GM19468 (cell line): Measurements from ENCODE around the gene FOXF2.

Experiments used
- ATAC-seq: cut with Tn5 transposase; IDR thresholded peaks from one replicate; pipeline ENCODE4 v1.9.1; 2021; ENCODE audit warnings: mild to moderate bottlenecking, moderate library complexity, moderate number of reproducible peaks; ENCODE audit not compliant: unreplicated experiment; ENCODE audit errors: extremely low read depth

The FOXF2 gene

DNA sequence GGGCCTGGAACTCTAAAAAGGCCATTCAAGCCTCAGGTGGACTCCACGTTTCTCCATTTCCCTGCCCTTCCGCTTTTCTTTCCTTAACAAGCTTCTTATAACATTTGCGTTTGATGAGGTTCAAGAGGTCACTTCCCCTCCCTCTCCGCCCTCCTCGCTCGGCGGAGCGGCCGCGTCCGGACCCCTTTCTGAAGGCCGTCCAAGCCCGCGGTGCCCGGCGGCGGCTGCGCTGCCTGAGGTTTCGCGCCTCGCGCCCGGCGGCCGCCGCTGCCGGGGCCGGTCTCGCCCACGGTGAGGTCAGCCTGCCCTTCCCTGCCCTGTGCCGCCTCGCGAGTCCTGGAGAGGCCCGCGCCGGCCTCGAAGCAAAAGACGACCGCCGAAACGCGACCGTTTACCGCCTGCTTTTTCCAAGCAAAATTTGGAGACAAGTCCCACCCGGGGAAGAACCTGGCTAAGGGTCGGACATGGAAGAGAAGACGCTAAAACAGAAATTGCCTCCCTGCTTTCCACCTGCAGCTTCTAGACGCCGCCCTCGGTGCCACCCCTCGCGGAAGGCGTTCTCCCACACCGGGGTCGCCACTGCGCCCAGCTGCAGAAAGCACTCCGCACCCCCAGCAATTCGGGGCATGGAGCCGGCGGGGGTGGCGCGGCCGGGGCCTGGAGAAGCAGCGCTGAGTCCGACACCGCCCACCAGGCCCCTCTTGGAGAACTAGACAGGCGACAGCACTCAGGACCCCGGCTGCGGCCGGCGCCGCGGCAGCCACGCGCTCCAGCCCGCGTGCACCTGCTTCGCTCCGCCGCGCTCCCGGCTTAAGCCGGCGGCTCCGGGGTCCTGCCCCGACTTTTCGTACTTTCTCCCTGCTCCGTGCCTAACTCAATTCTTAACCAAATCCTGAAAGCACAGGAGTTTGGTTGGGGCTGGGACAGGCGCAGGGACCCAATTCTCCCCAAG lies 11.0 kb upstream of the FOXF2 start:
- no peak for ATAC-seq

DNA sequence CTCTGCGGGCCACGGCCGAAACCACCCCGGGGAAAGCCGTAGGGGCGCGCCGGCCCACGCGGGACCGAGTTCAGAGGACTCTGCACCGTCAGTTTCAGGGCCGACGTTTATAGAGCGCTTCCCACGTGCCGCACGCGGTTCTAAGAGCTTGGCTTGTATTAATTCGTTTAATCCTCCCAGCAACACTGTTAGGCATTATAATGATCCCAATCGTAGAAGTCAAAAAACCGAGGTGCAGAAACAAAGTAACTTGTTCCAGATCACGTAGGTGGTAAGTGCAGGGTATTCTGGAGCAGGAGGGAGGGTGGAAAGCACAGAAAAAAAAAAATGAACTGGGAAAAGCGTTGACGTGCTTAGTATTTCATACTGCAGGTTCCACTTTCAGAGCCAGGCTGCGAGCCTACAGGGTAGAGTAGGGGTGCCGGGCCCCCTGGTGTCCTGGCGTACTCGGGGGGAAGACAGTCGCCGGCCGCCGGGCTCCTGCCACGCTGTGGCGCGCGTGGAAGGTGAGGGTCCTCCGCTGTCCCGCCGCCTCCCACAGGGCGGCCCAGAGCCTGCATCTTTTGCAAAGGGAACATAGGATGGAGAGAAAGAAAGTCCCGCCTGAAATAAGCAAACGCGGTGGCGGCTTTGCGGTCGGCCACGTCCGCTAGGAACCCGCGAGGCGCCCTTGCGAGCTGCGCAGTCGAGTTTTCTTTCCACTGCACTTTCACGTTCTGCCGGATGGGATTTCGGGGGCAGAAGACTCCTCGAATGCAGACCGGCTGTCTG lies 10.2 kb upstream of the FOXF2 start:
- ATAC-seq: no peak

DNA sequence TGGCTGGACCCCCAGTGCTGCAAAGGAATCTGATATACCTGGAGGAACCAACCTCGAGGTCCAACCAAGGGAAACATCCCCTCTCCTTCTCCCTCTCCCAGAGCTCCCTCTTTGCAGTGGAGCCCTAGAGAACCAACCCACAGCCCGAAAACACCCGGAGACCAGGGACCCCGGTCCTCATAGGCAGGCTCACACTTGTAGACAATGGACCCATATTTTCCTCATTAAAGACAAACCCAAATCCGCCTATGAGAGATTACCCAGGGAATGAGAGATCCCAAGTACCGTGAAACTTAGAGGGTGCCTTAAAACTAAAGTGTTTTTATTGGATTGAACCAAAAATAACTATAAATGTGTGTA lies 9.6 kb upstream of the FOXF2 start:
- no peak for ATAC-seq

DNA sequence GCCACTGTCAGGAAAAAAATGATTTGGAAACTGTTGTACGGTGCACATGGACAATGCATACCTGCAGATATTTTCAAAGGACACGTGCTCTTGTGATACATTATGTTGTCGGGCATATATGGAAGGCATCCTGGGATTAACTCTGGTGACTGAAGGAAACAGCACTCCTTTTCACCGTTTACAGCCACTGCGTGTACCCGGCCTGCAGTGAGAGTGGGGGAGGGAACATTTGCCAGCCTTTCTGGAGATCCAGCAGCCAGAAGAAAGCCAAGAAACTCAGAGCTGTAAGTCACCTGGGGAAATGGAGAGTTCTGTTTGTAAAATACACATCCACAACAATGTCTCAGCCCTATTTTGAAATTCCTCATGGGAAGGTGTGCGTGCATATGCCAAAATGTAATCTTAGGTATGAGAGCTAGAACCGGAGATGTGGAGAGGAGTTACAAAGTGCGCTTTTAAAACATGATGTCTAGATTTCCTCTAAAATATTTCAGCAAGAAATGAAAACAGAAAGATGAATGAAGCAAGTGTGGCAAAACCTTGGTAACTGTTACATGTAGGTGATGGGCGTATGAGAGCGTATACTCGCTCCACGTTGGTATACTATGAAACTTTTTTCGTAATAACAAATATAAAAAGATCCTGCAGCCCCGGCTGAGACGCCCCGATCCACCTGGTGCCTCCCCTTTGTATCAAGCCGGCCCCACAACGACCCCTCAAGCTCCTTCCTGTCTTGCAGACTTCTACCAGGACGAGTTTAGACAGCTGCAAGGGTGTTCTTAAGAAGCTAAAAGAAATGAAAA lies 8.6 kb upstream of the FOXF2 start:
- ATAC-seq: no peak

DNA sequence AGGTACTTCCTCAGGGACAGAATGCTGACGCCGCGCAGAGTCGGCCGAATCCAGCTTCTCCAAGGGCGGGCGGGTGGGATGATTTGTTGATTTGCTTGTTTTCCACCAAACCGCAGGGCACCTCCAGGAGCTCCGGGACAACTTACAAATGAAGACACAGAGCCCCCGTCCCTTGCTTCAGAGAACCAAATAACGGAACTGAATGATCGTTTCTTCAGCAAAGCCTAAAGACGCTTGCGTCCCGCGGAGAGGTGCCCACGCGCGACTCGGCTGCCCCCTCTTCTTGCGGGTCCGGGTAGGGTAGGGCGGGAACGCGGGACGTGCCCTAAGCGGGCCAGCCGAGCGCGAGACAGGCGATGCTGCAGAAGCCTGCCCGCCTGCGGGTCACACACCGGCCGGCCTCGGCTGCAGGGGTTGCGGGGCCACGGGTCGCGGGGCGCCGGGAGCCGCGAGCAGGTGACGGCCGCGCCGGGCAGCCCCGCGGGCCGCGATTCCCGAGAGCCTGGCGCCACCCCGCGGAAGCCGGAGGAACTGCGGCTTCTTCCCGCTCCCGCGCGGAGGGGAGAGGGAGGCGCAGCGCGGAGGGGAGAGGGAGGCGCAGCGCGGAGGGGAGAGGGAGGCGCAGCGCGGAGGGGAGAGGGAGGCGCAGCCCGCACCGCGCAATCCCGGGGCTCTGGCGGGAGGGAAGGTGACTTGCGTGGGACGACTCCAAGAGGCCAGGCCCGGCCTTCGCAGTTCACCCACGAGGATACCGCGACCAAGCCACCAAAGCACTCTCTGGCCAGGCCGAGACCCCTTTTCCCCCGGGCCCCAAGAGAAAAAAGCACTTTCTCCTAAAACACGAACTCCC lies 7.7 kb upstream of the FOXF2 start:
- no peak for ATAC-seq

DNA sequence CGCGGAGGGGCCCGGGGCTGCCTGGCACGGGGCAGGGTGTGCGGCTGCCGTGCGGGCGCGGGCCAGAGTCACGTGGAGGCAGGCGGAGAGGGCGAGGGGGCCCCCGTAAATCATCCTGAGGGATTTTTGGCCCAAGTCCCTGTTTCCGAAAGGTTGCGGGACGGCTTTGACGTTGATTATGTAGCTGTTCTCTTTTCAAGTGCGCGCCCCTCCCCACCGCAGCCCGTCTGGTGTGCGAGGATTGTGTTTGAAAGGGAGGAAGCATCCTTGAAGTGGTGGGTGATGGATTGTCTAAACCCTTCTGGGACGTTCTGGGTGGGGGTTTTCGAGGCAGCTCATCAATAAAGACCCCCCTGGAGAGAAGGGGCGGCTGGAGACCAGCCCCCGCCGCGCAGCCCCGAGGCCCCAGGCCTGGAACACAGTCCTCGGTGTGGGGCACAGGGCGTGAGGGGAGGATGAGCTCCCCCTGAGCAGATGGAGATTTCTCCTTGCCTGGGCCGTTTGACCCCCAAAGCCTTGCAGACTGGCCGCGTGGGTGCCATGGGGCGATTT lies 7.0 kb upstream of the FOXF2 start:
- no peak for ATAC-seq

DNA sequence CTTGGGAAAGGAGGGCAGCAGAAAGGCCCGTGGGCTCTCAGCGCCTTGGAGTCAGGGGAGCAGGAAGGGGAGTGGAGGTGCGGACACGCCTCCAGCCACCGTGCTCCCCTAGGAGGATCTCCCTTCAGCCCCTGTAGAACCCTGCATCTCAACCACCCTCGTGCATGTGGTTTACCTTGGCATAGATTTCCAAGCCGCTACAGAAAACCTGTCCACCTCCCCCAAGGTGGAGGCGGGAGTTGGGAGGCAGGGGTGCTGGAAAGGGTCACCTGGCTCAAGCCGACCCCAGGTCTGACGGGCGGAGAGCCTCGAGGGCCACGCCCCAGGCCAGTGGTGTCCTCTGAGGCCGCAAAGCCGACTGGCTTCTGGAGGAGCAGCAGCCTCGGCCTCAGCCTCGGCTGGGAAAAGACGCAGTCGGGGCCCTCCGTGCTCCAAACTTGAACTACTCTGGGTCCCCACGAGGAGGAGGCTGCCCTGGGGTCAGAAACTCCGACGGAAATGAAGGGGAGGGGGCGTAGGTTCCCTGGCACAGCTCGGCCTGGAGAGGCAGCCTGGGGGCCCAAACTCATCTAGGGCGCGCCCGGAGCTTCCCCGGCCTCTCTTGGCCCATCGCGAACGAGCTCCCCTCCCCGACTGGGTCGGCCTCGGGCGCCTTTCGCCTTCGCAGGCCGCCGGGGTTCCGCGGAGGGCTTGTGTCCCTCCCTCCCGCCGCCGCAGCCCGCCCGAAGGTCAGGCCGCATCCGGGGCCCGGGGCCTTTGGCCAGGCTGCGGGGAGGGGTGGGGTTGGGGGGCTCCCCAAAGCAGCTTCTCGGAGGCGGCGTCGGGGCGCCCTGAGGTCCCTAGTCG lies 6.3 kb upstream of the FOXF2 start:
- ATAC-seq: no peak

DNA sequence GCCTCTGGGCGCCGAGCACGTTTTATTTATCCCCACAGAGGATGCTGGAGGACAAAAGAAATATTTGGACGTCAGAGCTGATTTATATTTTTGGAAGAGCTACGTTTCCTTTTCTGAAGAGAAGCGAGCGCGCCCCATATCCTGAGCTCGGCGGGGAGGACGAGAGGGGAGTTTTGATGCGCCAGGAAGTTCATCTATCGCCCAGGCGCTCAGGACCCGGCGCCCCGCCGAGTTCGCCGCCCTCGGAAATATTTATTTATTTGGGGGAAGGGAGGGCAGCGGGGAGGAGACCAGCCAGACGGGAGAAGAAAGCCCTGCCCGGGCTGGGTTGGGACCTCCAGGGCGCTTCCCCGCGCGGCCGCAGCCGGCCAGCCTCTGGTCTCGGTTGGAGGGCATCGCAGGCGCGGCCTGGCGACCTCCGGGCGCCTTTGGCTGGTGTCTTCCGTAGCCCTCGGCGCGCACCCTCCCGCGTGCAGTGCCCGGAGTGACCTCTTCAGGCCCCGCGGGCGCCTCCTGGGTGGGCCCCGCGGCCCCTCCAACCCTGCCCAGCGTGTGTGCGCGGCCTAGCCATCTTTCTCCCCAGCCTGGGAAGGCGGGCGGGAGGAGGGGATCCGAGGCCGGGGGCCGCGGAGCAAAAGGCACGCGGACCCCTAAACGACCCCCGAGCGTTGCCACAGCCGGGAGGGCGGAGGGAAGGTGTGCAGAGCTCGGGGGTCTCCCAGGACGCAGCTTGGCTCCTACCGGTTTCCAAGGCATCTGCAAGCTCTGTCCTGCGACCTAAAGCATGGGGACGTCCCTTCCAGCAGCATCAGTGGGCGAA lies 5.4 kb upstream of the FOXF2 start:
- no peak for ATAC-seq

DNA sequence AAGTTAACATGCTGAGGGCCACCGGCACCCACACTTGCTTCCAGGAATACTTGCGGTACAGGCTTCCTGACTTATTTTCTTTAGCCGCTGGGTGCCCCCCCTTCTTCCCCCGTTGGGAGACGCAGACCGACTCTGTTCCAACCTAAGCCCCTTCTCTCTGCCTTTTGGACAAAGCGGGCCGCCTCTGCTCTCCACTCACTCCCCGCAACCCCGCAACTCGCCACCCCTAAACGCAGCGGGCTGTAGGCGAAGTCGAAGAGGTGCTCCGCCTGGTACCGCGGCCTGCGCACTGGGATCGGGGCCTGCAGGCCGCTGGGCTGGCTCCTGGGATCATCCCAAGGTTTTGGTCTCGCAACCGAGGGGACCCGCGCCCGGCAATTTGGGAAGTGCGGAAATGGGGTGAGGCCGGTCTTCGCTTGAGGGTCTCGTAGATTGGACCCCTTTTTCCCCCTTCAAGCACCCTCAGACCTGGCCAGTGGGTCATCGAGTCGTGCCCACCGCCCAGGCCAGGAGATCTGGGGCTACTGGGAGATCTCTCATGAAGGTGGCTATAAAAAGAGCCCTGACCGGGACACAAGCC lies 4.7 kb upstream of the FOXF2 start:
- ATAC-seq: no peak

DNA sequence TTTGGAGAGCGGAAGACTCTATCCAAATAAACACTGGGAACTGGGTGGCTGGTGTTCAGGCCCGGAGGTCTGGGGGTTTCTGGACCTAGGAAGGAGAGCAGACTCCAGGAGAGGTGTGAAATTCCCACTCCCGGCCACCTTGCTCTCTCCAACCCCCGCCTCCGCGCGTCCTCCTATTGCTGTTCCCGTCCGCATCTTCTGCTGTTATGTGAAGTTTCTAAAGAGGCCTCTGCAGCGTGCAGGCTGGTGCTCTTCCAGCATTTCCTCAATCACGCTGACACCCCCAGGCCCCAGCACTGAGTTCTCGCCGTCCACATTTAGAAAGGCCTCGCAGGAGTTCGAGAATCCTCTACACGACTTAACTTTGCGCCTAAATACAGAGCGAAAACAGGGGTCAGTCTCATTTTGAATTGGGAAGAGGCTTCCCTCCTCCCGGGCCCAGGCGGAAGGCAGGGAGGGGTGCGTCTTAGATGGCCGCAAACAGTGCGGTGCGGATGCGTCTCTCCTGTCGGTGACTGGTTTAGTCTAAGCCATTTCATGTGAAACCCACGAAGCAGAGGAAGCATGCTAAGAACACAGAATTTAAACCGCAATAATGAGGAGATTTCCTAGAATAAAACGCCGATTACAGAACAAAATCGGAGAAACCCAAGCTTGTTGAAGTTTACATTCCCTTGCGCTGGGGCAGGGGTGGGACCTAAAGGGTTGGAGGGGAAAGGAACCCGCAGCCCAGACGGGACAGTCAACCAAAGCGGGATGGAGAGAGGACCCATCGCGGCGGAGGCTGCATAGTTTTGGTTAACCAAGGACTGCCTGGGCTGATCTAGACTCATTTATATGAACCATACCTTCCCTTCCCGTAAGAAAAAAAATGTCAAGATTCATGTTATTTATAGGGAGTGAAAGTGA lies 4.0 kb upstream of the FOXF2 start:
- no peak for ATAC-seq

DNA sequence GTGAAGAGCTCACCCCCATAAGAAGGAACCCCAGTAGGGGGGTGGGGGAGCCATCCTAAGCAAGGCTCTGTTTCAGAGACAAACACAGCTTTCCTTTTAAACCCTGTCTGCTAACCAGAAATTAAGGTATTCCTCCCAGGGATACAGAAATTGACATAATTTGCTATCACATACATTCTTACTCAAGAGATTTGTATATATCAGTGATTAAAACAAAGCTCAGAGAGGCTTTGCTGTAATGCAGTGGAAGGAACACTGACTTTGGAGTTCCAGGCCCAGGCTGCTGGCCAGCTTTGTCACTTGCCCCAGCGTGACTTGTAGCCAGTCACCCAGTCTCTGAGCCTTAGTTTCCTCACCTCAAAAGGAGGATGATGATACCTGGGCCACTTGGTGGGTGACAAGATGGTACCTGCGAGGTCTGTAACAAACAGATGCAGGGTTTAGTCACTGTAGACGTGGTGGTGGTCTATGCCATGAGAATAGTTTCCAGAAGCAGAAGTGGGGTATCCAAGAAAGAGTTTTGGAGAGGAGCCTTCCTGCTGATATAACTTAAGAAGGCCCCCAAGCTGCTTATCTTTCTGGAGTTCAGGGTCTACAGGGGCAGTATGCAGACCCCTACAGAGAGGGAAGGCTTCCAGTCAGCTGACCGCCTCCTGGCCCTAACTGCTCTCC lies 3.2 kb upstream of the FOXF2 start:
- no peak for ATAC-seq

DNA sequence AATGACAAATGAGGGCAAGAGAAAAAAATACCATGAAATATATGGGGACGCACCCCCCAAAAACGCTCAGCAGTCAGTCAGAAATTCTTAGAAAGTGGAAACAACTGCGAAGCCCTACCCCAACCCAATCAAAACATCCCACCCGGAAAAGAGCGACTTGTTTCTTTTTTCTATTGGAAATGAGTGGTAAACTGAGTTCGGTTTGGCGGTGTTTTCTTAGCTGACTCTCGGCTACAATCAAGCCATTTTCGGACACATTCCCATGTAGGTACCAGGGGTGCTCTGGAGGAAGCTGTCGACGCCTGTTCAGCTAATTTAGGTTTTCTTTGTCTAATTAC lies 1.9 kb upstream of the FOXF2 start:
- ATAC-seq: no peak

DNA sequence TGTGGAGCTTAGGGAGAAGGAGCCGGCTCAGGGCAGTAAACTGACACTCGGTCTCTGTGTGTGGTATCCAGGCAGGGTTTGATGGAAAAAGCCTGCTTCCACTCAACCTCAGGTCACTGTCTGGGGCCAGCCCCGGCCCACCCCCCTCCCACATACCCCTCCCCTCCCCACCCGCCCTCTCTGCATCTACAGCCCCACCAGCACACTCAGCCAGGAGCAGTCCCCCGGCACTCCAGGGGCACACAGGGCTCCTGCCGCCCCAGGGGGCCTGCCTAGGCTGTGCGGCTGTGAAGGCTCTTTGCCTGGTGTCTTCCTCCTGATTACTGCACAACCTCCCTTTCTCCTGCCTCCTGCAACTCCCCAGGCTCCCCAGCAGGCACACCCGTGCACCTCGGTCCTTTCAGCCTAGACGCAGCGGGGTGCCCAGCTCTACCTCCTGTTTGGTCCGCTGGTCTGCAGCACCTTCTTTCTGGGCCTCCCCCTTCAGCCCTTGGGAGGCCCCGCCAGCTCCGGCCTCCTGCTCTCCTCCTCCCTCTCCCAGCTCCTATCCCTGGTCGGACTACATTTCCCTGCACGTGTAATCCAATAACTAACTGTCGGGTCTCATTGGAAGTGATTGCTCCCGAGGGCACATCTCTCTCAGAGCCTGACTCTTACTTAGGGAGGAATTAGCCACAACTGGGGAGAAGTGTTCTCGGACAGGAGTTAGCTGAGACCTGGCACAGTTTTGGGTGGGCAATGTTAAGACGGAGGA lies 1.3 kb upstream of the FOXF2 start:
- no peak for ATAC-seq

DNA sequence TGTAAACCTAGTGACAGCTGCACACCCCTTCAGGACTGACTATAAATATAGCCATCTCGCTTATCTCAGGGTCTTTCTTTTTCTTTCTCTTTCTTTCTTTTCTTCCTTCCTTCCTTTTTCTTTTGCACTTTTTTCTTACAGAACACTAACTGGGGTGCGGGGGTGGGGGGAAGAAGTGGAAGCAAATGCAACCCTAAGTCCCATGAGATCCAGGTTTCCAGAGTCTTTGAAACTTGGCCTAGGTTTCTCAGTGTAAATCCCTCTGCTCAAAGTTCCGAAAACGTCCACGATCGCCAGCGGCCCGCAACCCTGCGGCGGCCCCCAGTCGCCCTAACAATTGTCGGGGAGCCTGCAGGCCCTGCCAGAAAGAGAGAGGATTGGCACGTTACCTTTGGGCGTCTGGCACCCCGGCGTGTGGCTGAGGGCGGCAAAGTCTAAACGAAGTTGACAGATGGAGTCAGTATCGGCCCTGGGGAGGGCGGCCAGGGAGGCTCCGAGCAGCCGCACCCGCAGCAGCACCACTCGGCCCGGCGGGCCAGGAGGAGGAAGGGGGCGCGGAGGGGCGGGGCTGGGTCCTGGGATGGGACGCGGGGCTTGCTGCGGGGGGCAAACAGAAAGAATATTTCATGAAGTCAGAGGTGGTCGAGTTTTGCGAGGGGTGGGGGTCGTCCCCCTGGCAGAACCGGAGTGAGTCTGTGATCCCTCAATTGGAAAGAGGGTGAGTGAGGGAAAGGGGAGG lies 577 bp upstream of the FOXF2 start:
- ATAC-seq: no peak
